Ishikawa (cell line): ENCODE measurements around the gene TMEFF2.

Experiments used
- CEBPB ChIP-seq: IDR thresholded peaks from 2 replicates; pipeline ENCODE4 v1.6.1; 2012
- CREB1 ChIP-seq: IDR thresholded peaks from 2 replicates; pipeline ENCODE4 v1.6.1; 2012; ENCODE audit warnings: low read depth
- EGR1 ChIP-seq: IDR thresholded peaks from 2 replicates; pipeline ENCODE4 v1.6.1; 2012
- EP300 ChIP-seq: IDR thresholded peaks from 2 replicates; pipeline ENCODE4 v1.6.1; 2012; ENCODE audit warnings: borderline replicate concordance
- FOXM1 ChIP-seq: IDR thresholded peaks from 2 replicates; pipeline ENCODE4 v1.6.1; 2012; ENCODE audit warnings: low read depth, borderline replicate concordance
- MAX ChIP-seq: IDR thresholded peaks from 2 replicates; pipeline ENCODE4 v1.6.1; 2012
- NFIC ChIP-seq: IDR thresholded peaks from 2 replicates; pipeline ENCODE4 v1.6.1; 2012
- RAD21 ChIP-seq: IDR thresholded peaks from 2 replicates; pipeline ENCODE4 v1.6.1; 2012; ENCODE audit warnings: low read depth
- REST ChIP-seq: IDR thresholded peaks from 2 replicates; pipeline ENCODE4 v1.6.1; 2012; ENCODE audit warnings: low read depth, mild to moderate bottlenecking
- TAF1 ChIP-seq: IDR thresholded peaks from 2 replicates; pipeline ENCODE4 v1.6.1; 2012; ENCODE audit warnings: low read depth, mild to moderate bottlenecking
- TCF12 ChIP-seq: IDR thresholded peaks from 2 replicates; pipeline ENCODE4 v1.6.1; 2012; ENCODE audit warnings: low read depth
- TEAD4 ChIP-seq: IDR thresholded peaks from 2 replicates; pipeline ENCODE4 v1.6.1; 2012
- USF1 ChIP-seq: IDR thresholded peaks from 2 replicates; pipeline ENCODE4 v1.6.1; 2012
- YY1 ChIP-seq: IDR thresholded peaks from 2 replicates; pipeline ENCODE4 v1.6.1; 2012; ENCODE audit warnings: low read depth
- ZBTB7A ChIP-seq: IDR thresholded peaks from 2 replicates; pipeline ENCODE4 v1.6.1; 2012; ENCODE audit warnings: low read depth

TMEFF2 gene

GRCh38 chr2:191917430-191917881 is 277.3 kb downstream of the TMEFF2 start:
- no peak for TF ChIP-seq USF1

GRCh38 chr2:191916826-191917225 is 277.9 kb downstream of the TMEFF2 start:
- TF ChIP-seq TEAD4 (no peak), MAX (no peak), USF1 (no peak), EP300 (no peak), TCF12 (no peak), RAD21 (no peak), CREB1 (no peak), YY1 (no peak), CEBPB (no peak), REST (no peak), NFIC (no peak), EGR1 (no peak), ZBTB7A (no peak), TAF1 (no peak), FOXM1 (no peak)

- no peak for TF ChIP-seq ZBTB7A
- TF ChIP-seq RAD21 = no peak
- no peak for TF ChIP-seq TEAD4
- TF ChIP-seq REST = no peak
- no peak for TF ChIP-seq FOXM1
- no peak for TF ChIP-seq CEBPB
- no peak for TF ChIP-seq TAF1
- no peak for TF ChIP-seq NFIC
- TF ChIP-seq MAX = no peak
- no peak for TF ChIP-seq YY1
- TF ChIP-seq EGR1 = no peak
- no peak for TF ChIP-seq USF1
- no peak for TF ChIP-seq TCF12
- no peak for TF ChIP-seq CREB1
- TF ChIP-seq EP300 = no peak
These were observed 279.0 kb downstream of the TMEFF2 start for GRCh38 chr2:191915750-191916149.

GRCh38 chr2:191913796-191914195 is 280.9 kb downstream of the TMEFF2 start:
- TF ChIP-seq ZBTB7A = no peak
- no peak for TF ChIP-seq FOXM1
- TF ChIP-seq EP300 = no peak

- TF ChIP-seq YY1 (no peak), EP300 (no peak), CEBPB (no peak), CREB1 (no peak), RAD21 (no peak), EGR1 (no peak), TCF12 (no peak), TEAD4 (no peak), MAX (no peak), TAF1 (no peak)
These were observed 282.0 kb downstream of the TMEFF2 start for GRCh38 chr2:191912764-191913163.

GRCh38 chr2:191910518-191910917 is 284.2 kb downstream of the TMEFF2 start:
- TF ChIP-seq TCF12 (no peak), REST (no peak), RAD21 (no peak), EP300 (no peak), EGR1 (no peak), TAF1 (no peak), FOXM1 (no peak), ZBTB7A (no peak), CREB1 (no peak), TEAD4 (no peak), YY1 (no peak), CEBPB (no peak), NFIC (no peak), MAX (no peak), USF1 (no peak)
